ENCODE data around the gene PTPRZ1.

Gene PTPRZ1

GRCh38 chr7:122070834-122071233 is 197.9 kb downstream of the PTPRZ1 start:
- Histone ChIP-seq H3K27me3 (replicated peaks) (no peaks in the 10 kb centered on the region), H3K27ac (no peak overlapping the region), H3K36me3 (replicated peaks) (no peaks in the 10 kb centered on the region), H3K4me3 (ENCODE audit: low read depth, low read length) (no peak overlapping the region)
- DNase-seq, result no peak
- in situ Hi-C loops (cut with HindIII; ENCODE audit: low pct_ligation_motif_present, low sequenced_read_pairs), result no loop called here
- no peak for TF ChIP-seq CTCF (IDR thresholded peaks at IDR 0.05; ENCODE audit: low read depth, low read length, missing control alignments)

GRCh38 chr7:122072272-122072671 is 199.3 kb downstream of the PTPRZ1 start:
- no peaks in the 10 kb centered on the region for H3K36me3 ChIP-seq (replicated peaks)
- in situ Hi-C loops (cut with HindIII; ENCODE audit: low pct_ligation_motif_present, low sequenced_read_pairs), result no loop called here

GRCh38 chr7:122072924-122073599 is 200.1 kb downstream of the PTPRZ1 start:
- H3K4me3 ChIP-seq (ENCODE audit: low read depth, low read length), result no peak overlapping the region
- no peak overlapping the region for H3K27ac ChIP-seq
- TF ChIP-seq CTCF (IDR thresholded peaks at IDR 0.05; ENCODE audit: low read depth, low read length, missing control alignments), result no peak
- peaks cover 4% of the 10 kb centered on the region for H3K36me3 ChIP-seq (replicated peaks)
- no peak for DNase-seq
- H3K27me3 ChIP-seq (replicated peaks), result no peaks in the 10 kb centered on the region
- in situ Hi-C loops (cut with HindIII; ENCODE audit: low pct_ligation_motif_present, low sequenced_read_pairs), result no loop called here

More at GRCh38 chr7:122072272-122072671, 199.3 kb downstream of the PTPRZ1 start:
- Histone ChIP-seq H3K27ac (no peak overlapping the region), H3K4me3 (ENCODE audit: low read depth, low read length) (no peak overlapping the region), H3K27me3 (replicated peaks) (no peaks in the 10 kb centered on the region)
- TF ChIP-seq CTCF (IDR thresholded peaks at IDR 0.05; ENCODE audit: low read depth, low read length, missing control alignments), result no peak
- DNase-seq, result no peak

- DNase-seq, result no peak
- no peak for TF ChIP-seq CTCF (IDR thresholded peaks at IDR 0.05; ENCODE audit: low read depth, low read length, missing control alignments)
- H3K36me3 ChIP-seq (replicated peaks), result peaks cover 4% of the 10 kb centered on the region
- no peak overlapping the region for H3K27ac ChIP-seq
- no peaks in the 10 kb centered on the region for H3K27me3 ChIP-seq (replicated peaks)
- H3K4me3 ChIP-seq (ENCODE audit: low read depth, low read length), result no peak overlapping the region
- in situ Hi-C loops (cut with HindIII; ENCODE audit: low pct_ligation_motif_present, low sequenced_read_pairs), result no loop called here
Measured at GRCh38 chr7:122073635-122074034, 200.7 kb downstream of the PTPRZ1 start.

- H3K27me3 ChIP-seq (replicated peaks), result no peaks in the 10 kb centered on the region
- no peak for DNase-seq
- no peak overlapping the region for H3K4me3 ChIP-seq (ENCODE audit: low read depth, low read length)
- in situ Hi-C loops (cut with HindIII; ENCODE audit: low pct_ligation_motif_present, low sequenced_read_pairs), result no loop called here
- TF ChIP-seq CTCF (IDR thresholded peaks at IDR 0.05; ENCODE audit: low read depth, low read length, missing control alignments), result no peak
- H3K36me3 ChIP-seq (replicated peaks), result peaks cover 7% of the 10 kb centered on the region
- H3K27ac ChIP-seq, result no peak overlapping the region
Measured at GRCh38 chr7:122082160-122082559, 209.2 kb downstream of the PTPRZ1 start.

GRCh38 chr7:122082670-122083069 is 209.7 kb downstream of the PTPRZ1 start:
- no peak for DNase-seq
- Histone ChIP-seq H3K4me3 (ENCODE audit: low read depth, low read length) (no peak overlapping the region), H3K27me3 (replicated peaks) (no peaks in the 10 kb centered on the region), H3K36me3 (replicated peaks) (peaks cover 4% of the 10 kb centered on the region), H3K27ac (no peak overlapping the region)
- in situ Hi-C loops (cut with HindIII; ENCODE audit: low pct_ligation_motif_present, low sequenced_read_pairs), result no loop called here
- no peak for TF ChIP-seq CTCF (IDR thresholded peaks at IDR 0.05; ENCODE audit: low read depth, low read length, missing control alignments)
